K562 (cell line): Measurements from ENCODE around the gene FAM177B. TPM values are rescaled to one million over a fixed set of nuclear protein-coding genes. Genes with fewer than 3 reads are reported as not detected.

ENCODE experiments used
- ATAC-seq: fragments of 200-7000 bp; cut with Tn5 transposase; 3 replicates; pipeline ENCODE4 v1.9.1; 2020; ENCODE audit warnings: moderate library complexity
- BruUV-seq: library from RNA; stranded (reverse); fragments of 400-500 nt; replicated peaks from 2 replicates; lab custom pipeline; 2021; lab: Mats Ljungman, UMichigan
- CTCF ChIA-PET: fragments of 300-600 bp; formaldehyde crosslinking; extraction: SDS; loops from one replicate; lab custom pipeline; 2021; ENCODE audit warnings: low intra/inter-chr PET ratio; lab: Yijun Ruan, JAX
- POLR2A ChIA-PET: fragments of 300-600, 350-650 bp; sonication (Branson Sonifier 250); formaldehyde crosslinking; extraction: SDS; loops from one replicate; lab custom pipeline; 2021; ENCODE audit warnings: antibody characterized with exemption, inconsistent platforms; lab: Yijun Ruan, JAX
- DNase-seq, 4 experiments: peaks; one replicate each; pipeline versions ENCODE4 v3.0.0 to v3.0.0-alpha.2; 2011 to 2018; ENCODE audit warnings: low spot score in 3 of 4, mixed read lengths in 3 of 4; ENCODE audit errors: extremely low read depth in 1 of 4
- FAIRE-seq: peaks from 2 replicates; lab custom pipeline; 2011; peaks lifted over from hg19 to GRCh38; lab: Jason Lieb, UNC
- H2AFZ ChIP-seq: 2 replicates; pipeline ENCODE4 v1.6.0; 2011; ENCODE audit warnings: low read depth, low read length, control low read depth, inconsistent platforms
- H3K27ac ChIP-seq: fragments of 200-600 bp; 3 replicates; pipeline ENCODE4 v1.8.0; 2011; ENCODE audit warnings: low read depth, mild to moderate bottlenecking, control low read depth, inconsistent platforms, low read length, moderate library complexity, mixed read lengths; ENCODE audit errors: extremely low read depth
- H3K27me3 ChIP-seq, 2 experiments: fragments of 300-600 bp in 1 of 2; 2 replicates in 1 of 2; 3 replicates in 1 of 2; pipeline versions ENCODE4 v1.6.0 to v1.8.0; 2011; ENCODE audit warnings: inconsistent platforms in 2 of 2, low read length in 2 of 2, mild to moderate bottlenecking in 1 of 2, mixed read lengths in 1 of 2, moderate library complexity in 1 of 2; ENCODE audit not compliant: control insufficient read depth in 2 of 2, insufficient read depth in 2 of 2
- H3K36me3 ChIP-seq: fragments of 300-600 bp; 3 replicates; pipeline ENCODE4 v1.8.0; 2011; ENCODE audit warnings: mild to moderate bottlenecking, low read length, inconsistent platforms; ENCODE audit not compliant: control insufficient read depth, insufficient read depth
- H3K4me1 ChIP-seq, 2 experiments: fragments of 200-600 bp in 1 of 2; replicated peaks in 1 of 2; 2 replicates in 1 of 2; 3 replicates in 1 of 2; pipeline versions ENCODE4 v1.5.1 to v1.8.0; 2011; ENCODE audit warnings: inconsistent platforms in 2 of 2, low read length in 2 of 2, mild to moderate bottlenecking in 1 of 2, mixed read lengths in 1 of 2, moderate library complexity in 1 of 2; ENCODE audit not compliant: control insufficient read depth in 2 of 2, insufficient read depth in 2 of 2
- H3K4me2 ChIP-seq: 2 replicates; pipeline ENCODE4 v1.6.1; 2011; ENCODE audit warnings: low read length, control low read depth, inconsistent platforms, mixed read lengths; ENCODE audit not compliant: insufficient read depth
- H3K4me3 ChIP-seq: fragments of 200-600 bp; sonication (generic), shearing (Covaris generic); 2 replicates; pipeline ENCODE4 v1.5.1; 2016; ENCODE audit warnings: control low read depth, inconsistent platforms
- H3K79me2 ChIP-seq: fragments of 200-600 bp; 3 replicates; pipeline ENCODE4 v1.8.0; 2011; ENCODE audit warnings: low read length, inconsistent platforms; ENCODE audit not compliant: control insufficient read depth, insufficient read depth
- H3K9ac ChIP-seq, 2 experiments: 2 replicates each; pipeline versions ENCODE4 v1.6.0 to v1.6.1; 2011; ENCODE audit warnings: low read depth in 2 of 2, low read length in 2 of 2, control low read depth in 1 of 2, inconsistent platforms in 1 of 2, mild to moderate bottlenecking in 1 of 2, mixed read lengths in 1 of 2; ENCODE audit not compliant: insufficient read depth in 1 of 2
- H3K9me1 ChIP-seq: one replicate; pipeline ENCODE4 v1.6.0; 2011; ENCODE audit warnings: inconsistent platforms, mild to moderate bottlenecking, low read length, moderate library complexity; ENCODE audit not compliant: control insufficient read depth, insufficient read depth
- H3K9me3 ChIP-seq: replicated peaks from 2 replicates; pipeline ENCODE4 v1.5.1; 2011; ENCODE audit warnings: low read depth, low read length, inconsistent platforms; ENCODE audit not compliant: control insufficient read depth, insufficient read depth
- H4K20me1 ChIP-seq: replicated peaks from 2 replicates; pipeline ENCODE4 v1.6.1; 2011; ENCODE audit warnings: low read length, inconsistent platforms, mixed read lengths; ENCODE audit not compliant: control insufficient read depth, insufficient read depth
- BRD9 ChIP-seq: fragments of 450-650 bp; IDR thresholded peaks from 2 replicates; pipeline ENCODE4 v1.6.1; 2018; ENCODE audit warnings: low read depth; ENCODE audit not compliant: partially characterized antibody
- CHCHD3 ChIP-seq: fragments of 250-450 bp; sonication (Bioruptor Pico); IDR thresholded peaks from 2 replicates; pipeline ENCODE4 v2.1.2; 2022; ENCODE audit warnings: mild to moderate bottlenecking
- CTBP1 ChIP-seq: fragments of 450-650 bp; IDR thresholded peaks from 2 replicates; pipeline ENCODE4 v1.6.1; 2016; ENCODE audit warnings: borderline replicate concordance
- ETS2 ChIP-seq: IDR thresholded peaks from 2 replicates; pipeline ENCODE4 v1.6.1; 2016; ENCODE audit warnings: borderline replicate concordance, missing genetic modification characterization, mild to moderate bottlenecking, moderate library complexity, missing compliant biosample characterization; ENCODE audit not compliant: poor library complexity, severe bottlenecking
- KLF16 ChIP-seq: IDR thresholded peaks from 2 replicates; pipeline ENCODE4 v1.6.1; 2016; ENCODE audit warnings: antibody characterized with exemption
- NEUROD1 ChIP-seq: fragments of 150-350 bp; IDR thresholded peaks from 2 replicates; pipeline ENCODE4 v1.6.1; 2014; ENCODE audit warnings: borderline replicate concordance, low read length, low read depth; ENCODE audit not compliant: partially characterized antibody
- PTTG1 ChIP-seq: fragments of 450-650 bp; IDR thresholded peaks from 2 replicates; pipeline ENCODE4 v1.6.1; 2016; ENCODE audit warnings: low read depth, mild to moderate bottlenecking, missing genetic modification characterization, missing compliant biosample characterization
- RBBP5 ChIP-seq: fragments of 200-600 bp; sonication (generic); IDR thresholded peaks from 2 replicates; pipeline ENCODE4 v1.6.1; 2012; ENCODE audit warnings: borderline replicate concordance, mild to moderate bottlenecking, low read length, control low read depth, inconsistent platforms; ENCODE audit not compliant: insufficient read depth, poor library complexity, severe bottlenecking
- RNF2 ChIP-seq: sonication (generic); IDR thresholded peaks from 2 replicates; pipeline ENCODE4 v1.6.1; 2016
- SMARCC2 ChIP-seq: fragments of 450-650 bp; IDR thresholded peaks from 2 replicates; pipeline ENCODE4 v1.6.1; 2017; ENCODE audit warnings: antibody characterized with exemption, moderate library complexity, mild to moderate bottlenecking, low read depth
- UBTF ChIP-seq, 2 experiments: IDR thresholded peaks; 2 replicates each; pipeline ENCODE4 v1.6.1; 2012; ENCODE audit warnings: improper control_type of control experiment in 2 of 2, low read depth in 2 of 2, low read length in 2 of 2, borderline replicate concordance in 1 of 2
- ZNF165 ChIP-seq: fragments of 250-450 bp; sonication (Bioruptor Pico); IDR thresholded peaks from 2 replicates; pipeline ENCODE4 v1.4.0; 2020; ENCODE audit warnings: borderline replicate concordance
- ZNF253 ChIP-seq: fragments of 250-450 bp; sonication (Bioruptor Pico); conservative IDR thresholded peaks from 2 replicates; pipeline ENCODE4 v1.6.1; 2021; ENCODE audit warnings: mild to moderate bottlenecking
- ZNF347 ChIP-seq: fragments of 450-650 bp; formaldehyde crosslinking; IDR thresholded peaks from 2 replicates; pipeline ENCODE4 v1.4.0; 2020; ENCODE audit warnings: low read depth, mild to moderate bottlenecking, moderate library complexity
- whole genome bisulfite sequencing: fragments of 100-300 bp; shearing (Covaris generic); methylation state at CpG from one replicate; pipeline ENCODE4 v1.1.6; 2016; ENCODE audit warnings: low coverage, mixed read lengths; ENCODE audit not compliant: insufficient coverage; ENCODE audit errors: missing lambda C conversion rate; 5-methylcytosine and 5-hydroxymethylcytosine counted together
- in situ Hi-C: fragments of 300-500 bp; cut with MboI; formaldehyde crosslinking; loops from 4 replicates; pipeline ENCODE4 v1.15.0; 2018; ENCODE audit warnings: inconsistent platforms, mixed read lengths
- intact Hi-C: fragments of 100-400 bp; cut with micrococcal nuclease; formaldehyde crosslinking; loops from 2 replicates; pipeline ENCODE4 v1.14.2; 2022
- polyA plus RNA-seq, 8 experiments: library from polyadenylated mRNA; depleted of rRNA in 4 of 8; stranded (reverse) in 5 of 8; unstranded in 3 of 8; fragments of >200 nt; fragmentation: Nextera tagmentation in 2 of 8; fragmentation: Illumina TruSeq in 1 of 8; extraction: Ambion mirVana in 2 of 8; extraction: Trizol in 1 of 8; gene quantifications; 2 replicates each; pipeline versions ENCODE4 v1.2.1 to v1.2.3, GENCODE V29; 2011 to 2014; ENCODE audit warnings: inconsistent platforms in 1 of 8, missing spikeins in 1 of 8
- total RNA-seq, 7 experiments: library from RNA; depleted of rRNA in 6 of 7; stranded (reverse); fragments of >200 nt in 6 of 7; fragmentation: Illumina TruSeq in 2 of 7; extraction: Trizol in 2 of 7; gene quantifications; 2 replicates each; pipeline versions ENCODE4 v1.2.1 to v1.2.3, GENCODE V29; 2011 to 2021; ENCODE audit warnings: low replicate concordance in 1 of 7
- TF ChIP-seq, protein P1 (sequence below): fragments of 250-450 bp; sonication (Bioruptor Pico); IDR thresholded peaks from 2 replicates; pipeline ENCODE4 v1.4.0; 2020; ENCODE audit warnings: mild to moderate bottlenecking, moderate library complexity
- TF ChIP-seq, protein P2 (sequence below): IDR thresholded peaks from 2 replicates; pipeline ENCODE4 v1.6.1; 2011; ENCODE audit not compliant: insufficient read length; ENCODE audit errors: extremely low read depth

FAM177B gene
- total and polyA plus RNA-seq, 9 of the 15 experiments (the other 6 are each of a cell fraction or from before 2014, with no cell fraction given): not detected

DNA sequence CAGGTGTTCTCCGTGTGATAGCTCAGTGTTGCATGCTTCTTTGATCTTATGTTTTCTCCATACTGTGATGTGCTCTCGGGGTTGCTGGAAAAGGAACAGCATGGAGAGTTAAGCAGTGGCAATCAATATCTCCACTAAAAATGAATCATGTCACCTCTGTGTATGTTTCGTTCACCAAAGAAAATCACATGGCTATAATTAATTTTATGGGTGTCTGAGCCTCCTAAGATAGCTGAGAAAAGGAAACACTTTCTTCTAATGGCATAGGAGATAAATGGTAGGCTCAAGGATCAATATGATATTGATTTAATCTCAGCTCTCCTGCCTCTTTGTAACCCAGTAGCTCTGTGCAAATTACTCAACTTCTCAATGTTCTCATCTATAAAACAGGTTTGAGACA, 14.3 kb downstream of the FAM177B start (continued):
- no peak for TF ChIP-seq UBTF (IDR thresholded peaks at IDR 0.05; ENCODE audit: borderline replicate concordance in 1 of 2, low read depth in 2 of 2, low read length in 2 of 2)
- TF ChIP-seq BRD9: no peak
- no peak for TF ChIP-seq ZNF253 (CRISPR knock-in tag)
- TF ChIP-seq CHCHD3 (CRISPR knock-in tag): no peak
- TF ChIP-seq ZNF165 (CRISPR knock-in tag): no peak
- TF ChIP-seq, all 486 proteins: peak for 0

- POLR2A ChIA-PET: interaction anchor here (1.3 kb wide), 1 partner anchor 15 kb away, joined by 3 read pairs; no protein-coding TSS in a partner anchor
- BruUV-seq: no TSS peak
- ATAC-seq: peak; percentile 67
- no peak overlapping the region for H3K9ac ChIP-seq
- H3K79me2 ChIP-seq: no peaks in the 10 kb centered on the region
- H3K4me2 ChIP-seq: no peak overlapping the region
- H3K27me3 ChIP-seq: peaks cover 3 to 4% of the 10 kb centered on the region in 2 experiments; a peak in 4 of 5 replicates
- no peak overlapping the region for H3K27ac ChIP-seq
- DNase-seq: no peak
- no peak for FAIRE-seq
- no peaks in the 10 kb centered on the region for H3K9me1 ChIP-seq
- no peaks in the 10 kb centered on the region for H4K20me1 ChIP-seq
- 1% methylated on average over 10 of the region's 10 CpGs for WGBS
- H2AFZ ChIP-seq: no peak overlapping the region
- no peaks in the 10 kb centered on the region for H3K36me3 ChIP-seq
- intact Hi-C loops: no loop called here
- CTCF ChIA-PET: no interaction called here
- H3K4me3 ChIP-seq: no peak overlapping the region
- in situ Hi-C loops: no loop called here
- no peaks in the 10 kb centered on the region for H3K9me3 ChIP-seq
- no peaks in the 10 kb centered on the region for H3K4me1 ChIP-seq
- no peak for TF ChIP-seq PTTG1 (tag)
- no peak for TF ChIP-seq ETS2
- no peak for TF ChIP-seq RBBP5
- TF ChIP-seq, protein P1, sequence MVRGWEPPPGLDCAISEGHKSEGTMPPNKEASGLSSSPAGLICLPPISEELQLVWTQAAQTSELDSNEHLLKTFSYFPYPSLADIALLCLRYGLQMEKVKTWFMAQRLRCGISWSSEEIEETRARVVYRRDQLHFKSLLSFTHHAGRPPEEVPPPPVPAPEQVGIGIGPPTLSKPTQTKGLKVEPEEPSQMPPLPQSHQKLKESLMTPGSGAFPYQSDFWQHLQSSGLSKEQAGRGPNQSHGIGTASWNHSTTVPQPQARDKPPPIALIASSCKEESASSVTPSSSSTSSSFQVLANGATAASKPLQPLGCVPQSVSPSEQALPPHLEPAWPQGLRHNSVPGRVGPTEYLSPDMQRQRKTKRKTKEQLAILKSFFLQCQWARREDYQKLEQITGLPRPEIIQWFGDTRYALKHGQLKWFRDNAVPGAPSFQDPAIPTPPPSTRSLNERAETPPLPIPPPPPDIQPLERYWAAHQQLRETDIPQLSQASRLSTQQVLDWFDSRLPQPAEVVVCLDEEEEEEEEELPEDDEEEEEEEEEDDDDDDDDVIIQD (CRISPR knock-in tag): no peak
- no peak for TF ChIP-seq KLF16
- no peak for TF ChIP-seq RNF2
- TF ChIP-seq CTBP1: no peak
- TF ChIP-seq SMARCC2: no peak
- TF ChIP-seq NEUROD1: no peak
- TF ChIP-seq, protein P2, sequence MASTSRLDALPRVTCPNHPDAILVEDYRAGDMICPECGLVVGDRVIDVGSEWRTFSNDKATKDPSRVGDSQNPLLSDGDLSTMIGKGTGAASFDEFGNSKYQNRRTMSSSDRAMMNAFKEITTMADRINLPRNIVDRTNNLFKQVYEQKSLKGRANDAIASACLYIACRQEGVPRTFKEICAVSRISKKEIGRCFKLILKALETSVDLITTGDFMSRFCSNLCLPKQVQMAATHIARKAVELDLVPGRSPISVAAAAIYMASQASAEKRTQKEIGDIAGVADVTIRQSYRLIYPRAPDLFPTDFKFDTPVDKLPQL: no peak
- no peak for TF ChIP-seq ZNF347 (CRISPR knock-in tag)
Observed at GRCh38 chr1:222754366-222755139, 17.6 kb downstream of the FAM177B start.
